Caco-2 (cell line): ENCODE measurements around the gene CRYGN. TPM values are rescaled to one million over a fixed set of nuclear protein-coding genes. Genes with fewer than 3 reads are reported as not detected.

Experiments used
- BruUV-seq: library from RNA; stranded (reverse); fragments of 400-500 nt; replicated peaks from 2 replicates; lab custom pipeline; 2021; lab: Mats Ljungman, UMichigan
- CTCF ChIA-PET: fragments of 300-600 bp; sonication (Branson Sonifier 250); formaldehyde crosslinking; loops from one replicate; lab custom pipeline; 2022; ENCODE audit warnings: antibody characterized with exemption; lab: Charles Lee
- POLR2A ChIA-PET: fragments of 300-600 bp; sonication (Branson Sonifier 250); formaldehyde crosslinking; loops from one replicate; lab custom pipeline; 2022; ENCODE audit warnings: antibody characterized with exemption; lab: Charles Lee
- DNase-seq, 2 experiments: peaks; one replicate each; pipeline versions ENCODE4 v3.0.0 to v3.0.0-alpha.2; 2020 to 2022
- H3K27me3 ChIP-seq: replicated peaks from 2 replicates; pipeline ENCODE4 v1.6.0; 2011; ENCODE audit warnings: low read length; ENCODE audit not compliant: control insufficient read depth, insufficient read depth
- H3K36me3 ChIP-seq: 2 replicates; pipeline ENCODE4 v1.5.1; 2011; ENCODE audit warnings: low read length; ENCODE audit not compliant: control insufficient read depth, insufficient read depth
- H3K4me1 ChIP-seq: fragments of 250-450 bp; sonication (Bioruptor Pico); 2 replicates; pipeline ENCODE4 v1.5.1; 2020; ENCODE audit warnings: mild to moderate bottlenecking
- H3K4me3 ChIP-seq: 2 replicates; pipeline ENCODE4 v1.5.1; 2011; ENCODE audit warnings: low read depth, mild to moderate bottlenecking, control low read depth, low read length
- H3K9me3 ChIP-seq: fragments of 250-450 bp; sonication (Bioruptor Pico); 2 replicates; pipeline ENCODE4 v1.5.1; 2020; ENCODE audit warnings: mild to moderate bottlenecking, moderate library complexity
- H3K27ac Mint-ChIP-seq: one replicate; pipeline ENCODE4 v1.8.0; 2022; ENCODE audit warnings: mixed read lengths; ENCODE audit not compliant: unreplicated experiment
- H3K27me3 Mint-ChIP-seq: one replicate; pipeline ENCODE4 v1.8.0; 2022; ENCODE audit warnings: mixed read lengths; ENCODE audit not compliant: insufficient read depth, unreplicated experiment
- H3K36me3 Mint-ChIP-seq: one replicate; pipeline ENCODE4 v1.8.0; 2022; ENCODE audit warnings: mild to moderate bottlenecking, mixed read lengths; ENCODE audit not compliant: insufficient read depth, unreplicated experiment
- H3K4me1 Mint-ChIP-seq: one replicate; pipeline ENCODE4 v1.8.0; 2022; ENCODE audit warnings: low read depth, mixed read lengths; ENCODE audit not compliant: unreplicated experiment
- H3K4me3 Mint-ChIP-seq: one replicate; pipeline ENCODE4 v1.8.0; 2022; ENCODE audit warnings: mild to moderate bottlenecking, moderate library complexity, mixed read lengths; ENCODE audit not compliant: unreplicated experiment
- H3K9me3 Mint-ChIP-seq: one replicate; pipeline ENCODE4 v1.8.0; 2022; ENCODE audit warnings: mixed read lengths; ENCODE audit not compliant: unreplicated experiment
- CTCF ChIP-seq, 2 experiments: fragments of 200-600 bp in 1 of 2; IDR thresholded peaks; 1 replicate in 1 of 2; 2 replicates in 1 of 2; pipeline versions ENCODE4 v1.5.1 to v1.8.0; 2011 to 2022; ENCODE audit warnings: antibody characterized with exemption in 1 of 2, control low read depth in 1 of 2, inconsistent platforms in 1 of 2, low read depth in 1 of 2, low read length in 1 of 2, mild to moderate bottlenecking in 1 of 2, moderate library complexity in 1 of 2; ENCODE audit not compliant: insufficient read depth in 1 of 2, severe bottlenecking in 1 of 2, unreplicated experiment in 1 of 2
- intact Hi-C: fragments of 100-400 bp; cut with micrococcal nuclease; formaldehyde crosslinking; loops from one replicate; pipeline ENCODE4 v1.10.0; 2022; ENCODE audit not compliant: unreplicated experiment
- total RNA-seq: library from RNA; stranded (reverse); gene quantifications from 2 replicates; pipeline ENCODE4 v1.2.3, GENCODE V29; 2022

CRYGN gene
- total RNA-seq, 1 experiment from 2014 or later: not detected

GRCh38 chr7:151391358-151391730 is 48.6 kb downstream of the CRYGN start:
- BruUV-seq: no TSS peak
- Mint-ChIP-seq H3K27ac (no peak overlapping the region), H3K27me3 (peaks cover 2% of the 10 kb centered on the region), H3K4me3 (no peak overlapping the region), H3K4me1 (no peaks in the 10 kb centered on the region), H3K9me3 (no peaks in the 10 kb centered on the region), H3K36me3 (no peaks in the 10 kb centered on the region)
- Histone ChIP-seq H3K4me1 (peaks cover 12% of the 10 kb centered on the region), H3K4me3 (no peak overlapping the region), H3K27me3 (no peaks in the 10 kb centered on the region), H3K36me3 (no peaks in the 10 kb centered on the region), H3K9me3 (no peaks in the 10 kb centered on the region)
- TF ChIP-seq CTCF (IDR thresholded peaks at IDR 0.05; ENCODE audit: insufficient read depth in 1 of 2, low read depth in 1 of 2, low read length in 1 of 2, severe bottlenecking in 1 of 2, unreplicated experiment in 1 of 2): no peak
- ChIA-PET CTCF (no interaction called here), POLR2A (no interaction called here)
- intact Hi-C loops: no loop called here
- DNase-seq: no peak

GRCh38 chr7:151390598-151391357 is 49.2 kb downstream of the CRYGN start:
- Mint-ChIP-seq H3K27me3 (peaks cover 2% of the 10 kb centered on the region), H3K9me3 (no peaks in the 10 kb centered on the region), H3K4me3 (no peak overlapping the region), H3K36me3 (no peaks in the 10 kb centered on the region), H3K4me1 (no peaks in the 10 kb centered on the region), H3K27ac (no peak overlapping the region)
- CTCF ChIA-PET: no interaction called here
- Histone ChIP-seq H3K36me3 (no peaks in the 10 kb centered on the region), H3K4me1 (peaks cover 12% of the 10 kb centered on the region), H3K9me3 (no peaks in the 10 kb centered on the region), H3K4me3 (no peak overlapping the region), H3K27me3 (no peaks in the 10 kb centered on the region)
- no peak for TF ChIP-seq CTCF (IDR thresholded peaks at IDR 0.05; ENCODE audit: insufficient read depth in 1 of 2, low read depth in 1 of 2, low read length in 1 of 2, severe bottlenecking in 1 of 2, unreplicated experiment in 1 of 2)
- no peak for DNase-seq
- POLR2A ChIA-PET: interaction anchor here (0.6 kb wide), 1 partner anchor 153 kb away, joined by 4 read pairs; no protein-coding TSS in a partner anchor
- intact Hi-C loops: no loop called here
- BruUV-seq: no TSS peak

GRCh38 chr7:151389768-151390597 is 50.0 kb downstream of the CRYGN start:
- Mint-ChIP-seq H3K36me3 (no peaks in the 10 kb centered on the region), H3K27me3 (peaks cover 2% of the 10 kb centered on the region), H3K9me3 (no peaks in the 10 kb centered on the region), H3K4me1 (no peaks in the 10 kb centered on the region), H3K27ac (no peak overlapping the region), H3K4me3 (no peak overlapping the region)
- H3K36me3 ChIP-seq: no peaks in the 10 kb centered on the region
- no peaks in the 10 kb centered on the region for H3K9me3 ChIP-seq
- peaks cover 12% of the 10 kb centered on the region for H3K4me1 ChIP-seq
- POLR2A ChIA-PET: interaction anchor here (0.6 kb wide), 1 partner anchor 152 kb away, joined by 4 read pairs; no protein-coding TSS in a partner anchor
- no peak for TF ChIP-seq CTCF (IDR thresholded peaks at IDR 0.05; ENCODE audit: insufficient read depth in 1 of 2, low read depth in 1 of 2, low read length in 1 of 2, severe bottlenecking in 1 of 2, unreplicated experiment in 1 of 2)
- intact Hi-C loops: no loop called here
- BruUV-seq: no TSS peak
- H3K4me3 ChIP-seq: no peak overlapping the region
- H3K27me3 ChIP-seq: no peaks in the 10 kb centered on the region
- DNase-seq: no peak
- CTCF ChIA-PET: no interaction called here
